ENCODE data around the gene C1orf185. TPM values are rescaled to one million over a fixed set of nuclear protein-coding genes. Genes with fewer than 3 reads are reported as not detected.
"Not testable (repeated sequence)": the region's sequence is repeated elsewhere in the genome, so short reads cannot be mapped to it uniquely, and the experiment has no call there.

Gene C1orf185
- not detected in 2 replicates for total RNA-seq
- polyA plus RNA-seq (2012): not detected

- DNase-seq (ENCODE audit: low read depth): no peak
These were observed at the start of gene C1orf185 for GRCh38 chr1:51101976-51102375. Gene C1orf185 (plus strand): TSS chr1:51102228. CDS start chr1:51102234, 6 bp downstream.

GRCh38 chr1:51058858-51059257 lies 43.2 kb upstream of the C1orf185 start:
- DNase-seq (ENCODE audit: low read depth): peak; percentile 91

GRCh38 chr1:51061231-51061918 lies 40.7 kb upstream of the C1orf185 start:
- no peak for DNase-seq (ENCODE audit: low read depth)

GRCh38 chr1:51063121-51063520 lies 38.9 kb upstream of the C1orf185 start:
- DNase-seq (ENCODE audit: low read depth): peak; percentile 66

- DNase-seq (ENCODE audit: low read depth): no peak
These were observed 32.0 kb upstream of the C1orf185 start for GRCh38 chr1:51070011-51070410.

GRCh38 chr1:51070640-51071039 lies 31.4 kb upstream of the C1orf185 start:
- no peak for DNase-seq (ENCODE audit: low read depth)

GRCh38 chr1:51071291-51072042 lies 30.6 kb upstream of the C1orf185 start:
- DNase-seq (ENCODE audit: low read depth): no peak

GRCh38 chr1:51072043-51072439 lies 30.0 kb upstream of the C1orf185 start:
- no peak for DNase-seq (ENCODE audit: low read depth)

GRCh38 chr1:51072651-51073050 lies 29.4 kb upstream of the C1orf185 start:
- DNase-seq (ENCODE audit: low read depth): no peak

GRCh38 chr1:51073456-51073855 lies 28.6 kb upstream of the C1orf185 start:
- DNase-seq (ENCODE audit: low read depth): no peak

- peak; percentile 64 for DNase-seq (ENCODE audit: low read depth)
These were observed 15.3 kb upstream of the C1orf185 start for GRCh38 chr1:51086496-51087271.

GRCh38 chr1:51088474-51088873 lies 13.6 kb upstream of the C1orf185 start:
- peak; percentile 36 for DNase-seq (ENCODE audit: low read depth)

GRCh38 chr1:51093581-51093980 lies 8.4 kb upstream of the C1orf185 start:
- DNase-seq (ENCODE audit: low read depth): peak; percentile 18

GRCh38 chr1:51097171-51097570 lies 4.9 kb upstream of the C1orf185 start:
- no peak for DNase-seq (ENCODE audit: low read depth)

- no peak for DNase-seq (ENCODE audit: low read depth)
These were observed 1.7 kb upstream of the C1orf185 start for GRCh38 chr1:51100264-51100880.

- DNase-seq (ENCODE audit: low read depth): no peak
These were observed 12.1 kb downstream of the C1orf185 start for GRCh38 chr1:51114137-51114536.

- no peak for DNase-seq (ENCODE audit: low read depth)
These were observed 13.8 kb downstream of the C1orf185 start for GRCh38 chr1:51115714-51116404.

GRCh38 chr1:51119331-51119730 lies 17.3 kb downstream of the C1orf185 start:
- DNase-seq (ENCODE audit: low read depth): peak; percentile 5

- no peak for DNase-seq (ENCODE audit: low read depth)
These were observed 18.6 kb downstream of the C1orf185 start for GRCh38 chr1:51120629-51121028.

GRCh38 chr1:51127152-51127551 lies 25.1 kb downstream of the C1orf185 start:
- not testable (repeated sequence) for DNase-seq (ENCODE audit: low read depth)

GRCh38 chr1:51131185-51131584 lies 29.2 kb downstream of the C1orf185 start:
- no peak for DNase-seq (ENCODE audit: low read depth)
